Left hindlimb (tissue), 1 donor: ENCODE measurements around the gene TTC27.
"Not testable (repeated sequence)": the region's sequence is repeated elsewhere in the genome, so short reads cannot be mapped to it uniquely, and the experiment has no call there.

Source experiments
- DNase-seq: peaks from one replicate; pipeline ENCODE4 v3.0.0-alpha.2; 2018

TTC27 gene

GRCh38 chr2:32720771-32721170 lies 92.9 kb downstream of the TTC27 start:
- no peak for DNase-seq

DNA sequence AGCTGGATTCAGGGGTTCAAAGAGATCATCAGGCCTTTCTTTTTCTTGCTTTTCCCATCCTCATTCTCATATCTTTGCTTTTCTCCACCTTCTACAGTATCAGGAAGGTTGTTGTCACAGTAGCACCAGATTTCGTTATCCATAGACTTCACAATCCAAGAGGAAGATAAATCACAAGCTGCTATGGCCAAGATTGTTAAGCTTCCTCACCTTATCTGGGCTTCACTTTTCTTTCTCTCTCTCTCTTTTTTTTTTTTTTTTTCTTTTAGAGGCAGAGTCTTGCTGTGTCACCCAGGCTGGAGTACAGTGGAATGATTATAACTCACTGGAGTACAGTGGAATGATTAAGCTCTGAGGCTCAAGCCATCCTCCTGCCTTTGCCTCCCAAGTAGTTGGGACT lies 93.5 kb downstream of the TTC27 start:
- no peak for DNase-seq

- DNase-seq, result no peak
These were observed 95.7 kb downstream of the TTC27 start for GRCh38 chr2:32723467-32724079.

DNA sequence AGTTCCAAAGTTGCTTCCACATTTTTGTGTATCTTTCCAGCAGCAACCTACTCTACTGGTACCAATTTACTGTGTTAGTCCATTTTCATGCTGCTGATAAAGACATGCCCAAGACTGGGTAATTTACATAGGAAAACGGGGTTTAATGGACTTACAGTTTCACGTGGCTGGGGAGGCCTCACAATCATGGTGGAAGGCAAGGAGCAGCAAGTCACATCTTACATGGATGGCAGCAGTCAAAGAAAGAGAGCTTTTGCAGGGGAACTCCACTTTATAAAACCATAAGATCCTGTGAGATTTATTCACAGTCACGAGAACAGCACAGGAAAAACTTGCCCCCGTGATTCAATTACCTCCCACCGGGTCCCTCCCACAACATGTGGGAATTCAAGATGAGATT lies 98.8 kb downstream of the TTC27 start:
- DNase-seq, result not testable (repeated sequence)

DNA sequence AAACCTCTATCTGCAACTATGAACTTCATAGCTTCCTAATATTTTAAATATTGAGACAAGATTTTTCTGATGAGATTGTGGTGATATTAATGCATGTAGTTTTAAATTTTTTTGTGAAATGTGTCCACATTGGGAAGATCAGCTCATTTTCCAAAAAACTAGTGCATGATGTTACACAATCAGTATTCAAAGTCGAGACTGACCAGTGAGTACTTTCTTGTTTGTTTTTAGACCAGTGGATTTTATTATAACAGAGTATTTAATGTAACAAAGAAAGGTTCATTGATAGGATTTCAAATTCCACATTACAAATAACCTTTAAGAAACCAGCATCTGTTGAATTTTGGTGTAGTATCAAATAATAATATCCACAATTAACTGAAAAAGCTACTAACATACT lies 99.3 kb downstream of the TTC27 start:
- no peak for DNase-seq

DNA sequence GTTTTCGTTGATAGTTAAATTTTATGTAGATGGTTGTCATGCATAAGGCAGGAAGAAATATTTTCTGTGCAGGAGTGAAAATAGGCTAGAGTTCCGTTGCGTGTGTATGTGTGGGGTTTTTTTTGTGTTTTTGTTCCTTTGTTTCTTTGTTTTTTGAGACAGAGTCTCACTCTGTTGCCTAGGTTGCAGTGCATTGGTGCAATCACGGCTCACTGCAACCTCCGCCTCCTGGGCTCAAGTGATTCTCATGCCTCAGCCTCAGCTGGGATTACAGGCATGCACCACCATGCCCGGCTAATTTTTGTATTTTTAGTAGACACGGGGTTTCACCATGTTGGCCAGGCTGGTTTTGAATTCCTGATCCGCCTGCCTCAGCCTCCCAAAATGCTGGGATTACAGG lies 103.1 kb downstream of the TTC27 start:
- not testable (repeated sequence) for DNase-seq

DNA sequence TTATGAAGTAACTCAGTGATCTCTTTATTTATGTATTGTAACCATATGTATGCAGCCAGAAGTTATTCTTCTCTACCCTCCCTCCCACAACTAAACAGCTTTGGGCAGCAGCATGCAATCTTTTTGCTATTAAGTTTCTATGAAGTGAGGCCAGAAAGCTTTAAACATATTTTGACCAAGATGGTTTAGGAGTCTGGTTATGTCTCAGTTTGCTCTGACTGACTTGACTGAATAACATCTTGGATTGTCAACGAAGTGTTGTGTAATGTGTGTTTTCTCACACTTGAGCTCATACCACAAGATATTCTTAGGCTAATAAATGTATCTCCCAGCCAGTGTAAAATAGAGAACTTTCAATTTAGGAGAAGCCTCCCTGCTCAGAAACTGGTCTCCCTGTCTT lies 104.3 kb downstream of the TTC27 start:
- no peak for DNase-seq

GRCh38 chr2:32732912-32733472 lies 105.1 kb downstream of the TTC27 start:
- DNase-seq, result no peak

GRCh38 chr2:32735348-32735747 lies 107.5 kb downstream of the TTC27 start:
- DNase-seq, result no peak

DNA sequence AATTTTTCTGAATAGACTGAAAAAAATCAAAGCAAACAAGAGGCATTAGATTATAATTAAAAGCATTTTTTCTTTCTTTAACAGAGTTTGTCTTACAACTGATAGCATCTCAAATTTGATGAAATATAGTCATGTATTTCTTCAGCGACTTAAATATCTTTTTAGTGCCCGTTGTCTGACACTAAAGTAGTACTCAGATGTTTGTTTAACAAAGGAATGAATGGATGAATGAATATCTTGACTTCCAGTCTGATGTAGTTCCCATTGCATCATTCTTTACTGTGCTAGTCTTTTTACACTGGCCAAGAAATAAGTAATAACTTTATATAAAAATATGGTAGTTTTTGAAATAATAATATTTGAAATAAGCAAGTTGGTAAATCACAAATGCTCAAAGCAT lies 111.1 kb downstream of the TTC27 start:
- no peak for DNase-seq

- DNase-seq, result no peak
These were observed 111.8 kb downstream of the TTC27 start for GRCh38 chr2:32739664-32740063.

DNA sequence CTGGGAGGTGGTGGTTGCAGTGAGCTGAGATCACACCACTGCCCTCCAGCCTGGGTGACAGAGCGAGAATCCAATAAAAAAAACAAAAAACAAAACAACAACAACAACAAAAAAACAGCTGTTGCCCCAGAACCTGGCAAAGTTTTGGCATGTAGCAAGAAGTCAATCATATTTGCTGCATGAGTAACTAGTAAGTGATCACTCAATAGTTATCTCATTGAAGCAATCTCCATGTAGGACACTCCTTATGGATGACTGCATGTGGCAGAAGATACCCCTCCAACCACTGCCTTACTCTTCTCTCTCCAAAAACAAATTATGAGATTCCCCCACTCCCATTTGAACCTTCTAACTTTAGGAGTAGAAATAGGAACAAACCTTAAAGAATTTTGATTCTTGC lies 113.7 kb downstream of the TTC27 start:
- DNase-seq, result no peak

GRCh38 chr2:32742376-32742775 lies 114.5 kb downstream of the TTC27 start:
- DNase-seq, result no peak

GRCh38 chr2:32743480-32744236 lies 115.8 kb downstream of the TTC27 start:
- no peak for DNase-seq

DNA sequence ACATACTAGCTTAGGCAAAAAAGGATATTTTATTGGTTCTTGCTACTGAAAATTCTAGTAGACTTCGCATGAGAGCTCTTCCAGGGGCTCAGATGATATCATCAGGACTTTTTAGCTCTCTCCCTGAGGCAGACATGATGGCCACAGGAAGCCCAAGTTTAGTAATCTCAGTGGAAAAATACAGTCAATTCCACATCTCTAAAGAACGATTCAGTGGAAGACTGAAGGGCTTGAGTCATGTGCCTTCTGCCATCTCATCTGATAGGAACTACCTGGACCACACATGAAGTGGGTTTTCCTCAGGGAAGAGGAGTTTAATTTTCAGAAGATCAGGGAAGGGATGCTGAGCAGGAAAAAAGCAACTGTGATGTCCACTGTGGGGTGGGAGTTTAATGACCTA lies 117.3 kb downstream of the TTC27 start:
- DNase-seq, result no peak

- no peak for DNase-seq
These were observed 117.8 kb downstream of the TTC27 start for GRCh38 chr2:32745675-32746074.

DNA sequence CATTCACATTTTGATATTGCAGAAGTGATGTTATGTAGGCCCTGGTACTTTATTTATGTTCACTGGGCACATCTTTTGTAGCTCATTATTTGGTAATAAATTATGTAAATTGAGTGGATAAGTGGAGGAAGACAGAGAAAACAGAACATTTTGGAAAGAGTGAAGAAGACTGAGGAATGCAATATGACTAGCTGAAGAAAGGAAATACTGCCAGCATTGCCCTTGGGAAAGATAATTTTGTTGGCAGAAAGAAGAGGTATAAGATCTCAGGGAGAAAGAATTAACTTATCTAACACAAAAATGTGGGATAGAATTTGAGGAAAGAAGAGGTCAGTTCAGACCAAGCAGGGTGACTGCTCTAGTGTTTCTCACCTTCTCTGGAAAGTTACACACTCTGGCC lies 118.8 kb downstream of the TTC27 start:
- DNase-seq, result no peak

GRCh38 chr2:32748158-32748557 lies 120.3 kb downstream of the TTC27 start:
- no peak for DNase-seq

DNA sequence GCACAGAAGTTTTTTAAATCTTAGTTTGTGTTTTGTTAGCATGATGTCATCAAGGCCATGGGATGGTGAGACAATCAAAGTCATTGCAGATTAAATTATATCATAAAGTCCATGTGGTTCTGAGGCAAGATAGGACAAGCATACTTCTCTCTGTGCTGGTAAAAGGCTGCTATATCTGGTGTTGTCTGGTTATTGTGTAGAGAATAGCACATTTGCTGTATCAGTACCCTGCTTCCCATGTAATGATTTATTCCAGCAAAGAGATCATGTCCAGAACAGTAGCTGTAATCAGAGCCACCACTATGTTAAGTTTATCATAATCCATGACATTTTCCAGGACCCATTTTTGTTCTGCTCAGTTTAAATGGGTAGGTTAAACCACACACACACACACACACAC lies 123.0 kb downstream of the TTC27 start:
- no peak for DNase-seq

DNA sequence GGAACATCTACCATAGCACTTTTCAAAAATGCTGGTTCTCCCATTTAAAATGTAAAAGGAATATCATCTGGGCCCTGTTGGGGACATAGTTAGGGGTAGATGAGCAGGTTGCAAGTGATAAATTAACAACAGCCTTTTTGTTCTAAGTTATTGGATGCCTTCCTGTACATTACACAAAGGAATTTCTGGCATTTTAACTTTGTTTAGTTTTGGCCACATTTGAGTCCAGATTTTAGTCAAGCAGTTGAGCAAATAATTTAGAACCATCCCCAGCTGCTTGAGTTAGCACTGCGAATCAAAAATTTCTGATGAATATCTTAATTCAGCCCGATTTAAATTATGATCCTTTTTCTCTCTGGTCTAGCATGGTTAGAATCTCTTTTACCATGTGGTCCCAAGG lies 124.4 kb downstream of the TTC27 start:
- no peak for DNase-seq

DNA sequence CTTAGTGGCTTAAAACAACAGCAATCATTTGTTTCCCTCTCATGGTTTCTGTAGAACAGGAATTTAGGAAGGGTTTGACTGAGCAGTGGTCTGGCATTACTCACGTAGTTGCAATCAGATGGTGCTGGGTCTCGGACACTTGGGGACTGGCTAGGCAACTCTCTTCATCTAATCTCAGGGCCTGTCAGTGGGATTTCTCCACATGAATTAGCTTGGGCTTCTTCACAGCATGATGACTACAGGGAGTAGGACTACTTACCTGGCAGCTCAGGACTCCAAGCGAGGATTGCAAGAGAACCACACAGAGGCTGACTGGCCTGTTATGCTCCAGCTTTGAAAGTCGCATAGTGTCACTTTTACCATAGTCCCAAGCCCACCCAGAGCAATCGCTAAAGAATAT lies 125.1 kb downstream of the TTC27 start:
- no peak for DNase-seq

DNA sequence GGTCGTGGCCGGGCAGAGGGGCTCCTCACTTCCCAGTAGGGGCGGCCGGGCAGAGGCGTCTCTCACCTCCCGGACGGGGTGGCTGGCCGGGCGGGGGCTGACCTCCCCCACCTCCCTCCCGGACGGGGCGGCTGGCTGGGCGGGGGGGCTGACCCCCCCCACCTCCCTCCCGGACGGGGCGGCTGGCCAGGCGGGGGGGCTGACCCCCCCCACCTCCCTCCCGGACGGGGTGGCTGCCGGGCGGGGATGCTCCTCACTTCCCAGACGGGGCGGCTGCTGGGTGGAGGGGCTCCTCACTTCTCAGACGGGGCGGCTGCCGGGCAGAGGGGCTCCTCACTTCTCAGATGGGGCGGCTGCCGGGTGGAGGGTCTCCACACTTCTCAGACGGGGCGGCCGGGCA lies 126.8 kb downstream of the TTC27 start:
- DNase-seq, result not testable (repeated sequence)

DNA sequence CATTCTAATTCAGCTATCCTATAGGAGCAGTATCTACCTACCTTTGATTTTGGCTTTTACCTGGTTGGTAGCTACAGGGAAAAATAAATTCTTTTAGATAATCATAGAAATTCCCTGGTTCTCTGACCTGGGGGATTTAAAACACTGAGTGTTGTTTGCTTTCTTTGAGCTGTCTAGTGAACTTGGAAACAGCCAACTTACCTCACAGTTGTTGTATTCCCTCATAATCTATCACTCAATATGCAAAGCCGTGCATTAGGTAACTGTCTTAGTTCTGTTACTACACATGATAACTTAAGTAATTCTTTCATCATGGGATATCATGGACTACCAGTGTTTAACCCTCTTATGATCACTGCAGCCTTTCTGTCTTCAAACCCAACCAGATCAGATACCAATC lies 127.8 kb downstream of the TTC27 start:
- DNase-seq, result no peak

DNA sequence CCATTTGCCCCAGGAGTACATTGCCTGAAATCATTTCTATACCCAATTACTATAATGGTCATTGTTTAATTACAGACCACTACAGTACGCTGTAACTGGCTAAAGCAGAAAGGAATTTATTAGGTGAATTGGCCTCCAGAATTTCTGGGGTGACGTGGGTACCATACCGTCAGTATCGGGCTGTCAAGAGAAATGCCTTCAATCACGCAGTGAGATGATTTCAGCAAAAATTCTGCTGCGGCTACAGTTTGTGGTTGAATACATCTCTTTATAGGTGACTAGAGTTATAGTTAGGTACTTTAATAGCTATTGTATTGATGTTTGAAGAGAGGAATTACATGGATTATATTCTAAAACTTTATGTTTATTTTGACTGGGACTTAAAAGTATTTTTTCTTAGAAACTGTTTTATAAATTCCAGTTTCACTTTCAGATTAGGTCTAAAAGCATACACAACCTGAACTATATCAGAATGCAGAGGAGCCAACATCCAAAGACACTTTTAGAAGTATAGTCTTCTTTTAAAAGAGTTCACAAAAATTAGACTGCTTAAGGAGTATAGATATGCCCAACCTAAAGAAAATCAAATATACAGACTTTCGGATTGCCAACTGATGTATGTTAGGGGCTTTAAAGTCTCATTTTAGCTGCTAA lies 128.4 kb downstream of the TTC27 start:
- no peak for DNase-seq
